ENCODE results near the gene NINL. TPM values are rescaled to one million over a fixed set of nuclear protein-coding genes. Genes with fewer than 3 reads are reported as not detected.

The NINL gene
- total and polyA plus RNA-seq, 2 of the 4 experiments (the other 2 are of a cell fraction), result 3.0 to 10.4 TPM

GRCh38 chr20:25476106-25477013, 109.0 kb downstream of the NINL start:
- dilution Hi-C loops (cut with HindIII; ENCODE audit: low sequenced_read_pairs, unreplicated experiment) (no loop called here), intact Hi-C loops (cut with micrococcal nuclease) (no loop called here), in situ Hi-C loops (cut with MboI; ENCODE audit: low sequenced_read_pairs) (no loop called here)
- Histone ChIP-seq H3K9me1 (ENCODE audit: insufficient read depth, low read length) (no peaks in the 10 kb centered on the region), H3K4me1 (ENCODE audit: control insufficient read depth, insufficient read depth, low read length) (no peaks in the 10 kb centered on the region), H2AK9ac (replicated peaks; ENCODE audit: low read depth, low read length, poor library complexity) (no peak overlapping the region), H4K91ac (ENCODE audit: insufficient read depth, low read depth, low read length) (no peak overlapping the region), H3K56ac (ENCODE audit: extremely low read depth, insufficient read depth, low read length) (no peak overlapping the region), H2BK5ac (ENCODE audit: low read depth, low read length, poor library complexity, severe bottlenecking) (no peak overlapping the region), H2BK15ac (ENCODE audit: low read depth, low read length) (no peak overlapping the region), H2BK120ac (ENCODE audit: low read depth, low read length) (no peak overlapping the region), H3K9ac (ENCODE audit: low read depth, low read length) (no peak overlapping the region), H3K23ac (ENCODE audit: low read depth, low read length) (no peak overlapping the region), H3K79me1 (ENCODE audit: low read depth in 1 of 2, low read length in 2 of 2) (peaks cover 3 to 6% of the 10 kb centered on the region in 2 experiments; a peak in 3 of 4 replicates), H3K14ac (replicated peaks; ENCODE audit: low read depth, low read length) (no peak overlapping the region), H3K27me3 (ENCODE audit: control insufficient read depth, insufficient read depth, low read length) (no peaks in the 10 kb centered on the region), H3K4me3 (ENCODE audit: insufficient read depth, low read depth, low read length) (no peak overlapping the region), H2AK5ac (ENCODE audit: low read depth, low read length) (no peak overlapping the region), H4K5ac (ENCODE audit: low read depth, low read length) (no peak overlapping the region), H2AFZ (replicated peaks; ENCODE audit: low read length, poor library complexity) (no peak overlapping the region), H3K9me3 (ENCODE audit: control insufficient read depth, insufficient read depth, low read length) (no peaks in the 10 kb centered on the region), H3K36me3 (ENCODE audit: control insufficient read depth, insufficient read depth, low read length) (peaks cover 41% of the 10 kb centered on the region), H4K20me1 (ENCODE audit: insufficient read depth, low read length) (no peaks in the 10 kb centered on the region), H3K4ac (ENCODE audit: low read depth, low read length) (no peak overlapping the region), H3K4me2 (ENCODE audit: low read depth, low read length) (no peak overlapping the region), H3K27ac (ENCODE audit: insufficient read depth, low read length) (no peak overlapping the region), H4K8ac (ENCODE audit: low read depth in 2 of 2, low read length in 2 of 2) (no peak overlapping the region), H2BK20ac (ENCODE audit: low read depth, low read length) (no peak overlapping the region), H3K18ac (ENCODE audit: low read depth, low read length) (no peak overlapping the region)
- ATAC-seq (ENCODE audit: low read depth) (no peak), DNase-seq (no peak)
- 92% methylated on average over 37 of the region's 52 CpGs; no CpG with 5 or more reads in 1 of the 2 experiments for WGBS, 2 experiments (ENCODE audit: extremely low coverage in 2 of 2, insufficient read length in 1 of 2)
- no TSS peak for BruUV-seq (replicated peaks)
- POLR2A ChIA-PET (ENCODE audit: unreplicated experiment), result no interaction called here
- CTCF ChIA-PET, result no interaction called here
- no peak for TF ChIP-seq NFE2L2 (IDR thresholded peaks at IDR 0.05; ENCODE audit: low read depth, low read length)
- no peak for TF ChIP-seq POLR2A (IDR thresholded peaks at IDR 0.05; ENCODE audit: low read depth, low read length)
- no peak for TF ChIP-seq FOS (IDR thresholded peaks at IDR 0.05; ENCODE audit: low read depth, low read length)
- TF ChIP-seq ELK1 (IDR thresholded peaks at IDR 0.05; ENCODE audit: borderline replicate concordance, low read depth, low read length), result no peak
- TF ChIP-seq RCOR1 (IDR thresholded peaks at IDR 0.05; ENCODE audit: insufficient replicate concordance, low read length), result no peak
- no peak for TF ChIP-seq BHLHE40 (IDR thresholded peaks at IDR 0.05; ENCODE audit: low read depth, low read length)
- TF ChIP-seq MAZ (IDR thresholded peaks at IDR 0.05; ENCODE audit: borderline replicate concordance, low read depth, low read length), result no peak
- no peak for TF ChIP-seq CTCF (conservative IDR thresholded peaks at IDR 0.05; ENCODE audit: low read depth, low read length)
- no peak for TF ChIP-seq RAD21 (IDR thresholded peaks at IDR 0.05; ENCODE audit: low read length)
- no peak for TF ChIP-seq CEBPB (IDR thresholded peaks at IDR 0.05; ENCODE audit: low read depth, low read length)
- TF ChIP-seq MAFK (IDR thresholded peaks at IDR 0.05; ENCODE audit: low read depth, low read length), result no peak
- no peak for TF ChIP-seq SMC3 (IDR thresholded peaks at IDR 0.05; ENCODE audit: low read depth, low read length)
- no peak for TF ChIP-seq USF2 (IDR thresholded peaks at IDR 0.05; ENCODE audit: low read depth, low read length)
- no peak for TF ChIP-seq MXI1 (IDR thresholded peaks at IDR 0.05; ENCODE audit: borderline replicate concordance, low read depth, low read length)
- TF ChIP-seq CHD1 (IDR thresholded peaks at IDR 0.05; ENCODE audit: low read depth, low read length), result no peak
